Jurkat, Clone E6-1 (cell line): ENCODE data around the gene ZSCAN22.
A peak's percentile ranks its signal among the peaks of the same experiment; 100 is the strongest.

Experiments
- DNase-seq: peaks from one replicate; pipeline ENCODE4 v3.0.0-alpha.2; 2011; ENCODE audit warnings: low read depth, low spot score
- H3K4me3 ChIP-seq: 2 replicates; pipeline ENCODE4 v1.5.1; 2011; ENCODE audit warnings: mild to moderate bottlenecking, low read length, control low read depth, moderate library complexity

Gene ZSCAN22

DNA sequence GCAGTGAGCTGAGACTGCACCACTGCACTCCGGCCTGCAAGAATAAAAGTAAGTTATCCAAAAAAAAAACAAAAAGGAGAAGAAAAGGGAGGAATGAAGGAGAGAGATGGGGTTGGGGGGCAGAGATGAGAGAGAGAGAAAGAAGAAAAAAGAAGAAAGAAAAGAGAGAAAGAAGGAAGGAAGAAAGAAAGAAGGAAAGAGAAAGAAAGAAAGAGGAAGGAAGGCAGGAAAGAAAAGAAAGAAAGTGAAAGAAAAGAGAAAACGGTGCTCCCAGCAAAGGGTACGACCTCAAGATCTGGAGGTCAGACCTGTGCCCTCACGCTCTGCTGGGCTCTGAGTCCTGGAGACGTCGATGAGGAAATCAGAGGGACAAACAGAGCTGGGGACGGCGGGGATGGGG lies 22.8 kb downstream of the ZSCAN22 start:
- DNase-seq: no peak
- no peak overlapping the region for H3K4me3 ChIP-seq

DNA sequence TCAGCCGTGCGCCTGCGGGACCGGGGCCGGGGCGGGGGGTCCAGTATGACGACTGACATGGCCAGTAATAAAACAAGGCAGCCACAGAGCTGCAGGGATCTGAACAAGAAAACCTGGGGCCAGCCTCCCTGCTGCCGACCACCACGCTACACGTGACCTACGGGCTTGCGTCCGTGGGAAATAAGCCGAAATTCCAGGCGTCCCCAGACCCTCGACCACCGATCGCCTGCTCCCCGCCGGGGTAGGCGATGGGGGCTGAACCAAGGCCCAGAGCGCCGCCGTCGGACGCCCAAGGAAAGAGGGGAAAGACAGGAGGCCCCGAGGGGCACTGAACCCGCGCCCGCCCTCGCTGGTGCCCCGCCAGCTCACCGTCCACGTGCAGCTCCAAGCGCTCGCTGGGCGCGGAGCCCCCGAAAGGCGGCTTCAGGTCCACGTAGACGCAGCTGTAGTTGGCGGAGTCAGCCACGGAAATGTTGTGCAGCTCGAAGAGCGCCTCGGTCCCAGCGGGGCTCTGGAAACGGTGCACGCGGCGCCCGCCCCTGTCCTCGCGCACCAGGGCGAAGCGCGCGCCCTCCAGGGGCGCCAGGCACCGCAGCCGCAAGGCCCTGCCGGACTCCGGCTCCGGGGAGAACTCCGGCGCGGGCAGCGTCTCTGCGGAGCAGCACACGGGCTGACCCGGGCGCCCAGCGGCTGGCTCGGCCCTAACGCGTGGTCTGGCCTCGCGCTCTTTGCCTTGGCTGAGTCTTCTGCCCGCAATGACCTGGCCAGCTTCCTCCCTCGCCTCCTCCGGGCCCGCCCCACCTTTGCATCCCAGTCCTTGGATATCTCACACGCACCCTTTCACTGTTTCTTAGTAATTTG lies 23.4 kb downstream of the ZSCAN22 start:
- no peak overlapping the region for H3K4me3 ChIP-seq
- no peak for DNase-seq

DNA sequence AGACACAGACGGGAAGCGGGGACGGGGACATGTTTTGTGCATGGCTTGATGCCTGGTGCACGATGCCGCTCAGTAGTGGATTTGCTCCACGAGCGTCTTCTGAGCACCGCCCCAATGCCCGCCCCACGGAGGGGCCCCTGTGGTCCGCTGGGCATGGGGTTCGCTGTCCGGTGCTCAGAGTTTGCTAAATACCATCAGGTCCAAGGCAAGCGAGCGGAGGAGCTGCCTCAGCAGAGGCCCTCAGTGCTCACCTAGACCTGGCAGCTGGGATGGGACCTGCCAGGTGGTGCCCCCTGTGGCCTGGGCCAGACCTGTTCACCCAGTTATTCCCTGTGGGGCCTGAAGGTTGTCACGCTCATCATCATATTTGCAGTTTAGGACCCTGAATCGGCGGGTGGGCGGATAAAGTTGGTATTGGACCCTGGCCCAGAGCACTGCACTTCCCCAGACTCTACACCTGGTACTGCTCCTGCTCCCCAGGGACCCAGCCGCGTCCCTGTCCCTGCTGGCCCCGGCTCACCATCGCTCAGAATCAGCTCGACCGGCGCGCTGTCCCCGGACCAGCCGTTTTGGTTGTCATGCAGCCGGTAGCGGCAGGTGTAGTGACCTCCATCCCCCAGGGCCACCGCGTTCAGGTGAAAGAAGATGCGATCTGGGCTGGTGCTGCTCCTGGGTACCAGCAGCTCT lies 24.2 kb downstream of the ZSCAN22 start:
- H3K4me3 ChIP-seq: no peak overlapping the region
- DNase-seq: no peak

DNA sequence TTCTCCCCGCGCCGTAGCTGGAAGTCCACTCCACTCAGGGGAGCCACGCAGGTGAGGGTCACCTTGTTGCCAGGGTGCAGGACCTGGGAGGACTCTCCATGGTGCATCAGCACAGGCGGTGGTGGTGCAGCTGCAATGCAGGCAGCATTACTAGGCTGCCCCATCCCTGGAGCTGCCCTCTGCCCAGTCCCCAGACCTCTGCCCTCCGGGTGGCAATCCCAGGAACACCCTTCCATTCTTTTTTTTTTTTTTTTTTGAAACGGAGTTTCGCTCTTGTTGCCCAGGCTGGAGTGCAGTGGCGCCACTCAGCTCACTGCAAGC lies 24.7 kb downstream of the ZSCAN22 start:
- DNase-seq: no peak
- H3K4me3 ChIP-seq: no peak overlapping the region

DNA sequence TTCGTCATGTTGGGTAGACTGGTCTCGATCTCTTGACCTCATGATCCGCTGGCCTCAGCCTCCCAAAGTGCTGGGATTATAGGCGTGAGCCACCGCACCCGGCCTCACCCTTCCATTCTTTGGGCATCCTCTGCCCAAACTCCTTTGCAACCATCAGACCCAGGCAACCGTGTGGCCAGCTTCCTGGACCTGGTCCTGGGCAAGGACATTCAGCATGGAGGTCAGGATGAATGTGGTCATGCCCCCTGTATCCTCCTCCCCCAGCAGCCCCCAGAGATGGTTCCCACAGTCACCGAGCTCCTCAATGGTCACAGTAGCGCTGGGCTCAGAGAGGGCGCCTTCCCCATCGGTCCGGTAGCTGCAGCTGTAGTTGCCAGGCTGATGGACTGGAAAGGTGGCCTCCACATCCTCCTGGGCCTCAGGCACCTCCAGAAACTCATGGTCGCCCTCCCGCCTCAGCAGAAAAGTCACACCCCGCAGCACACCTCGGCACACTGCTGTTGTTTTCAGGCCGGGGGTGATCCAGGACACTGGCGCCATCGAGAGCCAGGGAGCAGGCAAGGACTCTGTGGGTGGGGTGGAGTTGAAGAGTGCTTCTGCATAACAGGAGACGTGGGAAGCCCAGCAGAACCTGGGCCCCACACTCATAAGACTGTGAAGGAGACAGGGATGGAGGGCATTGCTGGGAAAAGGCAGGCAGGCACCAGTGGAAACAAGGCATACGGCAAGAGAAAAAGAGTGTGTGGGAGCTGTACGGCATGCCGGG lies 25.4 kb downstream of the ZSCAN22 start:
- no peak overlapping the region for H3K4me3 ChIP-seq
- no peak for DNase-seq

DNA sequence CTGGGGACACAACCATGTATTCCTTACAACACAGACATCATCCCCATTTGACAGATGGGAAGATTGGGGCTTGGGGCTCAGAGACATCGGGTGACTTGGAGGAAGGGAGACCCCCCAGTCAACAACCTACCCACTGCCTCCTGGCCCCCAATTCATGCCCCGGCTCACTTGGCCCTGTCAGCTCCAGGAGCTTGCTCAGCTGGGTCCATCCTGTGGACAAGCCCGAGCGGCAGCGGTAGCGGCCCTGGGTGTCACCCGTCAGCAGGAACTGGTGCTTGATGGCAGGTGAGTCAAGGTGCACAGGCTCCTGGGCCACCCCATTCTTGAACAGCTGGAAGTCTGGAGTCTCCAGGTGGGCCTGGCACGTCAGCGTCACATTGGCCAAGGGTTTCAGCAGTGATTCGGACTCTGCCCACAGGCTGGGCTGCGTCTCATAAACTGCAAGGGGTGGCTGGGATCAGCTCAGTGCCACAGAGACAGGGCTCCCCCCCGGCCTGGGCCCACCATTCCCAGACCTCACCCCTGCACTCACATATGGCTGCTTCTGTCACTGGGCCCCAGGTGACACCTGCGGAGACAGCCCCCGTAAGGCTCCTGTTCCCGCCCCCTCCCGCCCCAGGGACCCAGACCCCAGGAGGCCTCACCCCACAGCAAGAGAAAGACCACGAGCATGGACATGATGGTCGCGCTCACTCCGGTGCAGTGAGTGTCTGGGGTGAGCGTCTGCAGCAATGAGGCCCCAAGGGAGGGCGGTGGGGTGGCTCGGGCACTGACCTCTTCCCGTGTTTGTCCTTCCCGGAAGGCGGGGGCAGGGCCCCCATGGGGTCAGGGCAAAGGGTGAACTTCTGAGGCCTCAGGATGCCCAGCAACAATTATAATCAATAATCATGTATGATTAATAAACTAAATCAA lies 26.2 kb downstream of the ZSCAN22 start, which contains the start of gene A1BG:
Gene A1BG, minus strand, starts transcription at position 733 of the 912 bp plus-strand sequence. Its CDS starts 55 bp downstream, at position 678.
- no peak within 1 kb of the TSS for H3K4me3 ChIP-seq
- DNase-seq: no peak

DNA sequence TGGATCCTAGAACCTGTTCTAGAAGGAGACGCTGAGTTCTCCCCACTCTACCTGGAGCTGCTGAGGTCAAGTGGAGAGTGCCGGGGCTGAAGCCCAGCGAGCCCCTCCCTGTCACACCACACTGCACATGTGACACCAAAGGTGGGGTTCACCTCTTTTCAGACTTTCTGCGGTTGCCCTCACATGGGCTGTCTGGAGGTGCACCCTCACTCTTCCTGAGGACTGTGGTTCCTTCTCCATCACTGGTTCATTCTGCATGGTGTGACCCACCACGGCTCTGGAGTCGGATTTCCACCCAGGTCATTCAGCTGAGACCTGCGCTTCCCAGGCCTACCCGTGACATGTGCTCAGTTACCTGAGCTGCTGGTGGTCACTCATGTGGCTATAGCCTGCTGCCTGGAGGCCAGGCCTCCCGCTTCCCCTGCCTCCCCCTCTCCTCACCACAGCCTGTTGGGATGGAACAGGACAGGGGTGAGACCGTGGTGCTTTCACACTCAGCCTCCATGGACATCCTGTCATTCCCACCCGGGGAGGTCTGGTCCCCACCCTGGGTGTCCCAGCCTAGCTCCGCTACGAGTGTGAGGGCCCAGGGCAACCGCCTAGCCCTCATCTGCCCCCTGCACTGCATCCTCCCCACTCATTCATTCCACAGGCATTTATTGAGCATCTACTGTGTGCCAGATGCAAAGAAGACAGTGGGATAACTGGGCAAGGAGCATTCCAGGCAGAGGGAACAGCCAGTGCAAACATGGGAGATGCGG lies 27.1 kb downstream of the ZSCAN22 start:
- H3K4me3 ChIP-seq: no peak overlapping the region
- no peak for DNase-seq

DNA sequence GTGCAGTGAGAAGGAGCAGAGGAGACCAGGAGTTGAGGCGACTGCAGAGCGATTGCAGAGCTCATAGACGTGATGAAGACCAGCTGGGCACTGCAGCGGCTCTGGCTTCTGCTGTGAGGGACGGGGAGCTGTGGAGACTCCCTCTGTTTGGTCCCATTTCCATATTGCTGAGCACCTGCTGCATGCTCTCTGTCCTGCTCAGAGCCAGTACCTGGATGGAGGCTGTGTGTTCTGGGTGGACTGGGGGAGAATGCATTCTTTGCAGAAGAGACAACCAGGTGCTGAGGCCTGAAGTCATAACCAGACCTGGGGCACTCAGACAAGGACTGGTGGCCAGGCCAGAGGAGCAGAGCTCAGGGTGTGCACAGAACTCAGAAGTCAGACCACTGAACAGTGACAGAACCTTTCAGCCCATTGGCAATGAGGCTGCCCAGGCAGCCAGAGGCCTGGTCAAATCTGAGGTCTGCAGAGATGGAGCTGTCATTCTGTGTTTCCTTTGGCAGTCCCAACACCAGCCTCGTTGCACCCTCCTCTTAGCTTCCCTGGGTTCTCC lies 27.8 kb downstream of the ZSCAN22 start:
- DNase-seq: no peak
- H3K4me3 ChIP-seq: no peak overlapping the region

DNA sequence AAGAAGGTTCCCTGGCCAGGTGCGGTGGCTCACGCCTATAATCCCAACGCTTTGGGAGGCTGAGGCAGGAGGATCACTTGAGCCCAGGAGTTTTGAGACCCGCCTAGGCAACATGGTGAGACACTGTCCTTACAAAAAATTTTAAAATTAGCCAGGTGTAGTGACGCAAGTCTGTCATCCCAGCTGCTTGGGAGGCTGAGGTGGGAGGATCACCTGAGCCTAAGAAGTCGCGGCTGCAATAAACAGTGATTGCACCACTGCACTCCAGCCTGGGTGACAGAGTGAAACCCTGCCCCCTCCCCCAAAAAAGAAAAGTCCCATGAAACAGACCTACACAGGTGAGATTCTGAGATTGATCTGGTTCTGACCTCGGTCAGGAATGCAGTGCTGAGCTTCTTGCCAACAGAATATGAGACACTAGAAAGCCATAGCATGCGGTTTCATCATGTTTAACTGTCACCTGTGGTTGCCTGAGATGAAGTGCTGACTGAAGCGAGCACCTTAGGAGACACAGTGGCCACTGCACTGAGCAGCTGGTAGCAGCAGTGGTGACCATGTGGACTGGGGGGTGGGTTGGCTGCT lies 28.5 kb downstream of the ZSCAN22 start:
- no peak for DNase-seq
- no peak overlapping the region for H3K4me3 ChIP-seq

DNA sequence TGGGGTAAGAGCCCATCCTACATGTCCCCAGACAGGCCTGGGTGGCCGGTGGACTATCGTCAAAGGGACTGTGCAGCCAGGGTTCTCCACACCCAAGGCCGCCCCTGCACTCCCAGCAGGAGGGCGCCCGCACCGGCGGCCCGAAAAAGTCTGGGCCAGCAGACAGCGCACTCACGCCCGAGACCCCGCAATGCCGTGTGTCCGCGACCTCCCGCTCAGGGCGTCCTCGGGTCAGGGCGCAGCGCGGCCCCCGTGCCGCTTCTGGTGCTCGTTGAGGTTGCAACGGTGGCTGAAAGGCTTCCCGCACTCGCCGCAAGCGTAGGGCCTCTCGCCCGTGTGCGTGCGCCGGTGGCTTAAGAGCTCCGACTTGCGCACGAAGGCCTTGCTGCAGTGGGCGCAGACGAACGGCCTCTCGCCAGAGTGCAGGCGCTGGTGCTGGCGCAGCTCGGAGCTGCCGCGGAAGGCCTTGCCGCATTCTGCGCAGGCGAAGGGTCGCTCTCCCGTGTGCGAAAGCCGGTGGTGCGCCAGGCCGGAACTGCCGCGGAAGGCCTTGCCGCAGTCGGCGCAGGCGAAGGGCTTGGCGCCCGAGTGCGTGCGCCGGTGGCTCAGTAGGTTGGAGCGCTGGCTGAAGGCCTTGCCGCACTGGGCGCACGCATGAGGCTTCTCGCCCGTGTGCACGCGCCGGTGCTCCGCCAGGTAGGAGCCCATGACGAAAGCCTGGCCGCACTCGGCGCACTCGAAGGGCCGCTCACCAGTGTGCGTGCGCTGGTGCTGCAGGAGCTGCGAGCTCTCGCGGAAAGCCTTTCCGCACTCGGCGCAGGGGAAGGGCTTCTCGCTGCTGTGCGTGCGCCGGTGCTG lies 29.3 kb downstream of the ZSCAN22 start:
- no peak overlapping the region for H3K4me3 ChIP-seq
- DNase-seq: no peak

DNA sequence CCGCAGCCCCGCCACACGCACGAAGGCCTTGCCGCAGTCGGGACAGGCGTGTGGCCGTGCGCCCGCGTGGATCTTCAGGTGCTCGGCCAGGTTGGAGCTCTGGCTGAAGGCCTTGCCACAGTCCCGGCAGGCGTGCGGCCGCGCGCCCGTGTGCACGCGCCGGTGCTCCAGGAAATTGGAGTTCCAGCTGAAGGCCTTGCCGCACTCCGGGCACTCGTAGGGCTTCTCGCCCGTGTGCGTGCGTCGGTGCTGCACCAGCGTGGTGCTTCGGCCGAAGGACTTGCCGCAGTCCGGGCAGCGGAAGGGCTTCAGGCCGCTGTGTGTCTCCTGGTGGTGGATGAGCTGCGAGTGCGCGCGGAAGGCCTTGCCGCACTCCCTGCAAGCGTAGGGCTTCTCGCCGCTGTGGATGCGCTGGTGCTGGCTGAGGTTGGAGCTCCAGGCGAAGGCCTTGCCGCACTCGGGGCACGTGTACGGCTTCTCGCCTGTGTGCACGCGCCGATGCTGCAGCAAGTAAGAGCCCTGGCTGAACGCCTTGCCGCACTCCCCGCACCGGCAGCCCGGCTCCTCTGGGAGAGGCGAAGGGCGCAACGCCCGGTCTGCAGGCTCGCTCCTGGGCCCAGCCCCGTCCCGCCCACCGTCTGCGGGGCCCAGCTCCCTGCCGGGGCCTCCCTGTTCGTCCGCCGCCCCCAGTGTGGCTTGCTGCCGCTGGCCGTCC lies 30.1 kb downstream of the ZSCAN22 start:
- DNase-seq: no peak
- H3K4me3 ChIP-seq: no peak overlapping the region

DNA sequence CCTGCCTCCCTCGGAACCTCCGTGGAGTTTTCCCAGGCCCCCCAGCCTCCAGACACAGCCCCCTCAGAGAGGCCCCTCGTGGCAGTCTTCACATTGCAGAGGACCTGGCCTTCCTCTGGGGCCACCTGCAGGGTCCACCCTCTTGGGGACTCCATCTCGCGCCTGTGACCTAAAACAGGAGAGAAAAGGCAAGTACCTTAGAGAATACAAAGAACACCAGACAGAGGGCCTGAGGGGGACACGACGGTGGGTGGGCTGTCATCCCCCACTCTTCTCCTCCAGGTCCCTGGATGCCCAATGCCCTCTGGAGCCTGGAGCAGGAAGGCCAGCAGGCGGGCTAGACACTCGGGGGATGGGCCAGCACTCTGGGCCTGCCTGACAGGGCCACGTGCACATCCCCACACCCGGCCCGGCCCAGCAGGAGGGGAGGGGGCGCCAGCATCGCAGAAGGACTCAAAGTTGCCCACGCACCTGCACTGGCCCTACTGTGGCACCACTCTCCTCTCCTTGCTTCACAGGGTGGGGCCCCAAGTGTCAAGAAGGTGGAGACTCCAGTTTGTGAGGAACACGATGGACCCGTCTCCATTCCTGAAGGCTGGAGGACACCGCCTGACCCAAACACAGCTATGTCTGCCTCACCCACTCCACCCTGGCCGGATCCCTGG lies 30.8 kb downstream of the ZSCAN22 start:
- no peak overlapping the region for H3K4me3 ChIP-seq
- DNase-seq: no peak

DNA sequence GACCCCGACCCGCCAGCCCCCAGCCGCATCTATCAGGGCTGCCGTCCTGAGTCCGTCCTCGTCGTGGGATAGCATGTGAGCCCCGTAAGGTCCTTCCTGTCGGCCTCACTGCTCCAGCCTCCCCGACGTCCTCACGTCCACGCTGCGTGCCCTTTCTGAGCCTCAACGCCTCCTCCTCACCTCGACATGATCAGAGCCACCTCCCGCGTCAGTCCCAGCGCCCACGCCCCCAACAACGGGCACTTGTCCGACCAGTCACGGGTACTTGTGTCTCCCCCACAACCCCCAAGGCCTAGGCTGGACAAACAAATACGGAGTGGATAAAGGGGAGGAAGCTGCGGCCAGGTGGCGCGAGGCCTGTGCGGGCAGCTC lies 35.1 kb downstream of the ZSCAN22 start:
- DNase-seq: no peak

DNA sequence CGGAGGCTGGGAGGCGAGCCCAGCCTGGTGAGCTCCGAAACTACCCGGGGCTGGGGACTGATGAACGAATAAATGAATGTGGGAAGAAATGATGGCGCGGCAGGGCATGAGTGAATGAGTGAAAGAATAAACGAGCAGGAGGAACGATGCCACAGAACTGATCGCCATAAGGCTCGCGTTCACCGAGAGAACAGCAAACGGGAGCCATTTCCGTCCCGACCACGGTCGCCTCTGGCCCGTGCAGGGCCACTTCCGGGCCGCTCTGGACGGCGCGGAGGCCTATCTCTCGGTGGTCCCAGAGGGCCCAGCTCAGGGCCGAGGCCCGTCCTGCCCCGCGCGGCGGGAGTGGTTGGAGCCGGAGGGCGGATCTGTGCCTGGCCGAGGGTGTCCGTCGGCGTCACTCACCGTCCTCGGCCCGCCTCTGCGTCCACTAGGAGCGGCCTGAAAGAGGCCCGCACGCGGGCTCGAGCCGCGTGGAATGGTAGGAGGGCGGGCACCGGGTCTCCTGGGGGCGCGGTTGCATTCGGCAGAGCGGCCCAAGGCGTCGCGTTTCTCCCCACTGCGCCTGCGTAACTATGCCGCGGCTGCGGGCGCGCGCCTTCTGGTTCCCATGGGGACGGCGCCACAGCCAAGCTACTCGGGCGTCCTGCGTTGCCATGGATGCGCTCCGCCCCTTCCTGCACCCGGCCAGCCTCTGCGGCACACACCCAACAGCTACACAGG lies 35.6 kb downstream of the ZSCAN22 start, which contains the start of gene ZNF497:
Gene ZNF497, minus strand, starts transcription at position 480 of the 723 bp plus-strand sequence. CDS start 5,116 bp downstream, outside the sequence.
- DNase-seq: peak; percentile 93
- H3K4me3 ChIP-seq: peak within 1 kb of the TSS; percentile 87

More for the DNA sequence above, 35.1 kb downstream of the ZSCAN22 start:
- H3K4me3 ChIP-seq: peak overlapping the region; percentile 87

DNA sequence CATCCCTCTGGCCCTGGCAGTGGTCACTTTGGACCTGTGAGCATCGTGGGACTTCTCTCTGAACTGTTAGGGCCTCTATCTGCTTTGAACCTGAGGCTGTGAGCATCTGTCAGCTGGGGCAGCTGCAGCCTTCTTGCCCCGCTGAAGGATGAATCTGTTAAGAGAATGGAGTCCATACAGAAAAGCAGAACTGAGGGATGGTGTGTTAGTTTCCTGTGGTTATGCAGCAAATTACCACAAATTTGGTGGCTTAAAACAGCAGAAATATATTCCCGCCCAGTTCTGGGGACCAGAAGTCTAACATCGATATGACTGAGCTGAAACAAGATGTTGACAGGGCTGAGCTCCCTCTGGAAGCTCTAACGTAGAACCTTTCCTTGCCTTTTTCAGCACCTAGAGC lies 37.4 kb downstream of the ZSCAN22 start:
- no peak overlapping the region for H3K4me3 ChIP-seq
- DNase-seq: no peak
